GM12891 (cell line): Measurements from ENCODE around the gene LMNTD2.

Experiments used
- PAX5 ChIP-seq: IDR thresholded peaks from 2 replicates; pipeline ENCODE4 v1.6.1; 2011; ENCODE audit warnings: low read length, moderate library complexity, mild to moderate bottlenecking; ENCODE audit not compliant: insufficient read depth, severe bottlenecking
- POLR2A ChIP-seq: IDR thresholded peaks from 2 replicates; pipeline ENCODE4 v1.6.1; 2011; ENCODE audit warnings: low read depth, low read length, control low read depth
- POLR2AphosphoS5 ChIP-seq: IDR thresholded peaks from 2 replicates; pipeline ENCODE4 v1.6.1; 2011; ENCODE audit warnings: low read depth, low read length, control low read depth
- POU2F2 ChIP-seq: IDR thresholded peaks from 2 replicates; pipeline ENCODE4 v1.6.1; 2011; ENCODE audit warnings: low read depth, mild to moderate bottlenecking, control low read depth, low read length, moderate library complexity

DNA sequence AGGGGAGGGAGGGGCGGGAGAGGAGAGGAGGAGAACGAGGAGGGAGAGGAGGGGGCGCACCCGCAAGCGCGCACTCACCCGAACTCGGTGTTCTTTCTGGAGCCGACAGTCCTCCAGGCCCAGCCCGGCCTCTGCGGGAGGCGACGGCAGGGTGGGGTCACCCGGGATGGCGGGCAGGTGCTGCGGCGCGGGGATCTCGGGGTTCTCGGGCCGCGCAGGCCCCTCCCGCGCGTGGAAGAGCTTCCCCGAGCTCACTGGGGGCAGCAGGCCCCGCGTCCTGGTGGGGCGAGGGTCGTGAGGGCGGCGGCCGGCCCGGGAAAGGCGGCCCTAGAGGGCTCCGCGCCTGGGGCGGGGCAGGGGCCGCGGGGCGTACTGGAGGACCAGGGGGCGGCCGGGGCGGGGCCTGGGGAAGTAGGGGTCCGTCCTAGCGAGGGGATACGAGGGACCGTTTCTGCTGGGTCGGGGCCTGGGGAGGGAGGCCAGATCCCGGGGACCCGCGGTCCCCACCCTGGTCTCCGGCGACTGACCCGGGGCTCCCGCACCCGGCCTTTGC lies 5.2 kb downstream of the LMNTD2 start:
- no peak for TF ChIP-seq POLR2A
- TF ChIP-seq POLR2AphosphoS5, result no peak
- no peak for TF ChIP-seq POU2F2
- no peak for TF ChIP-seq PAX5
